Peyer's patch (tissue), 4 donors: ENCODE data around the gene CCDC85B.

Experiments used
- CTCF ChIP-seq, 6 experiments: fragments of 450-650 bp in 4 of 6; fragments of 200-600 bp in 2 of 6; sonication (generic) in 1 of 6; IDR thresholded peaks; one replicate each; pipeline ENCODE4 v1.5.1; 2017 to 2019; ENCODE audit warnings: antibody characterized with exemption in 6 of 6, mild to moderate bottlenecking in 3 of 6, moderate library complexity in 1 of 6
- POLR2A ChIP-seq, 2 donors: fragments of 450-650 bp; IDR thresholded peaks; one replicate each; pipeline ENCODE4 v1.5.1; 2017; ENCODE audit warnings: antibody characterized with exemption in 2 of 2, mild to moderate bottlenecking in 2 of 2, moderate library complexity in 2 of 2

GRCh38 chr11:65870307-65870658, 20.2 kb upstream of the CCDC85B start:
- TF ChIP-seq CTCF (IDR thresholded peaks at IDR 0.05) (no peak), POLR2A (IDR thresholded peaks at IDR 0.05) (no peak)
